HG03095 (cell line): ENCODE measurements around the gene CCDC137.
A peak's percentile ranks its signal among the peaks of the same experiment; 100 is the strongest.
"Not testable (repeated sequence)": the region's sequence is repeated elsewhere in the genome, so short reads cannot be mapped to it uniquely, and the experiment has no call there.

ENCODE experiments used
- ATAC-seq: cut with Tn5 transposase; IDR thresholded peaks from one replicate; pipeline ENCODE4 v1.9.1; 2021; ENCODE audit warnings: moderate library complexity; ENCODE audit not compliant: unreplicated experiment

CCDC137 gene, protein sequence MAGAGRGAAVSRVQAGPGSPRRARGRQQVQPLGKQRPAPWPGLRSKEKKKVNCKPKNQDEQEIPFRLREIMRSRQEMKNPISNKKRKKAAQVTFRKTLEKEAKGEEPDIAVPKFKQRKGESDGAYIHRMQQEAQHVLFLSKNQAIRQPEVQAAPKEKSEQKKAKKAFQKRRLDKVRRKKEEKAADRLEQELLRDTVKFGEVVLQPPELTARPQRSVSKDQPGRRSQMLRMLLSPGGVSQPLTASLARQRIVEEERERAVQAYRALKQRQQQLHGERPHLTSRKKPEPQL

DNA sequence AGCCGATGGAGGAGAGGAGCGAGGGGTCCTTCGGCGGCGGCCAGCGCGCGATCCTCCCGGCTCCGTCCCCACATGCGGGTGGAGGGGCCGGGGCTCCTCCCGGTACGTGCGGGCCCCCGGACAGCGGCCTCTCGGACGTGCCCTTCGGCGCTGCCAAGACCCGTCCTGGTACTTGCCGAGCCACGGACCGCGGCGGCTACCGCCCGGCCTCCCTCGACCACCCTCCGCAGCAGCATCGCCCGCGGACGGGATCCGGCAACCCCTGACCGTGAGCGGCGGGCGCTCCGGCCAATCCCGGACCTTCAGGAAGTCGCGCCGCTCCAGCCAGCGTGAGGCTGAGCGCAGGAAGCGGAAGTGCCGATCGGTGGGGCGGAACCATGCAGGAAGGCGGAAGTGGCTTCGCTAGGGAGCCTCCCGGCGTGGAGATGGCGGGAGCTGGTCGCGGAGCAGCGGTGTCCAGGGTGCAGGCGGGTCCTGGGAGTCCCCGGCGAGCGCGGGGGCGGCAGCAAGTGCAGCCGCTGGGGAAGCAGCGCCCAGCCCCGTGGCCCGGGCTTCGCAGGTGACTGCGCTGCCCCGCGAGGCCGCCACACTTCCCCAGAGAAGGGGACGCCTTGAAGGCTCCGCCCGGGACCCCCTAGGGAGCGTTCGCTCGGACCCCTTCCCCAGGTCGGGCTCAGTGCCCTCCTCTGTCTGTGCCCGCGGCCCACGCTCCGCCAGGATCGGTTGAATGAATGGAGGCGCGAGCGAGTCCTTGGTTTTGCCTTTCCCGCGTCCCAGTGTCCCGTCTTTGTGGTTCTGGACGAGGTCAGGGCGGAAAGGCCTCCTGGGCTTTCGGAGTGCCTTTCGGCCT, at the start of gene CCDC137, which contains the start of gene OXLD1:
Gene CCDC137, plus strand, starts transcription at position 396 of the 850 bp plus-strand sequence. Its CDS starts 30 bp downstream, at position 426.
Gene OXLD1, minus strand, starts transcription at position 264 of the 850 bp plus-strand sequence. Its CDS starts 28 bp downstream, at position 236.
- ATAC-seq = peak; percentile 88

DNA sequence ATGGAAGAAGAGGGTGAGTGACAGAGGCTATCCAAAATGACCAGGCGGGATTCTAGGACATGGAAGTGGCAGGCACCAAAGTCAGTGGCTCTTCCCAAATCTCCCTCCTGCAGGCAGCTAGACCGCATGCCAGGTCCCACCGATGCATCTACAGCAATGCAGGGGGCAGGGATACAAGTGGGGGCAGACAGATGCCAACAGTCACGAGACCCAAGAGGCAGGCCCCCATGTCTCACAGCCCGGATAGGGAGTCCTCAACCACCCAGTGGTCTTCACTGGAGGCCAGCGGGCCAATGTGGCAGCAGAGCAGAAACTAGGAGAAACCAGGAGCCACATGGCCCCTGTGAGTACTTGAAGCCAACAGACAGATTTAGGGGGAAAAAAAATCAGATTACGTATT, 49.7 kb upstream of the CCDC137 start:
- no peak for ATAC-seq

DNA sequence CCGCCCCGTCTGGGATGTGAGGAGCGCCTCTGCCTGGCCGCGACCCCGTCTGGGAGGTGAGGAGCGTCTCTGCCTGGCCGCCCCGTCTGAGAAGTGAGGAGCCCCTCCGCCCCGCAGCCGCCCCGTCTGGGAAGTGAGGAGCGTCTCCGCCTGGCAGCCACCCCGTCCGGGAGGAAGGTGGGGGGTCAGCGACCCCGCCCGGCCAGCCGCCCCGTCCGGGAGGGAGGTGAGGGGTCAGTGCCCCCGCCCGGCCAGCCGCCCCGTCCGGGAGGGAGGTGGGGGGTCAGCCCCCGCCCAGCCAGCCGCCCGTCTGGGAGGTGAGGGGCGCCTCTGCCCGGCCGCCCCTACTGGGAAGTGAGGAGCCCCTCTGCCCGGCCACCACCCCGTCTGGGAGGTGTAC, 48.2 kb upstream of the CCDC137 start:
- ATAC-seq = not testable (repeated sequence)

DNA sequence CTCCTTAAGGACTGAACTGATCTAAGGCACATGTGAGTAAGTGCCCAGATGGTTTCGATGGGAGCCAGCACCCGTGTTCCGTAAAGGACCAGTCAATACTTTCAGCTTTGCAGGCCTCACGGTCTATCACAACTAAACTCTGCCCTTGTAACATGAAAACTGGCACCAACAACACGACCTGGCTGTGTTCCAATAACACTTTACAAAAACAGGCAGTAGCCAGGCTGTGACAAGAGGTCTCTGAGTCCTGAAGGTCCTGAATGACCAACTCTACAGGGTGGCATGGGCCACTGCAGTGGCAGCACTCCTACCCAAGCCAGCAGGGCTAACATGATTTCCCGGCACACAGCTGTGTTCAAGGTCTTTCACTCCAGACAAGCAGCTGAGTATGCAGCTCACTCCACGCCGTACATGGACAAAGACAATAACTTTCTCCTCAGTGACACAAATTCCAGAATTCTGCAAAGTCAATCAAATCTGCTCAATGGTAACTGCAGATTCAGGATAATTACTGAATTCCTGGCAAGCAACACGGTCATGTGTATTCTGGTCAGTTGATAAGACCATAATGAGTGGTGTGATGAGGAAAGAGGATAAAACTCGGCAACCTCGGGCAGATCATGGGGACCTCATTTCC, 44.9 kb upstream of the CCDC137 start:
- no peak for ATAC-seq

DNA sequence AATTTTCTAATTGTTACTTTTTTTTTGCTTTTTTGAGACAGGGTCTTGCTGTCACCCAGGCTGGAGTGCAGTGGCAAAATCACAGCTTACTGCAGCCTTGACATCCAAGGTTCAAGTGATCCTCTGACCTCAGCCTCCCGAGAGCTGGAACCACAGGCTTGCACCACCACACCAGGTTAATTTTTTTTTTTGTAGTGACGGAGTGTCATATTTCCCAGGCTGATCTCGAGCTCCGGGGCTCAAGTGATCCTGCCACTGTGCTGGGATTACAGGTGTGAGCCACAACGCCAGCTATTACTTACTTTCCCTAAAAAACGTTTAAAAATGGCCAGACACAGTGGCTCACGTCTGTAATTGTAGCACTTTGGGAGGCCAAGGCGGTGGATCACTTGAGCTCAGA, 36.3 kb upstream of the CCDC137 start:
- ATAC-seq = no peak

DNA sequence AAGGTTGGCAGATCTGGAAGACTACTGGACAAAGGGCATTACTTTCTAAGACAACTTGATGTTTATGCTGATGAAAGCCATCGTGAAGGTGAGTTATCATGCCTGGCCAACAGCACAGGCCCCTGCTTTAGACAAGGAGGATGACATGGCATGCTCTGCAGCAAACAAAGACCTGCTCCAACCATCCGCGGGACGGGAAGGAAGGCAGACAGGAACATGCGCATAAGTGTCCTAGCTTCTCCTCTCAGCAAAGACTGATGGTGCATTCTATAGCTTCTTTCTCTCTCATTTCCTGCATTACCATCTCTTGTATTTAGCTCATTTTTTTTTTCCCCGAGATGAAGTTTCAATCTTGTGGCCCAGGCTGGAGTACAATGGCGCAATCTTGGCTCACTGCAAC, 35.1 kb upstream of the CCDC137 start:
- ATAC-seq = no peak

DNA sequence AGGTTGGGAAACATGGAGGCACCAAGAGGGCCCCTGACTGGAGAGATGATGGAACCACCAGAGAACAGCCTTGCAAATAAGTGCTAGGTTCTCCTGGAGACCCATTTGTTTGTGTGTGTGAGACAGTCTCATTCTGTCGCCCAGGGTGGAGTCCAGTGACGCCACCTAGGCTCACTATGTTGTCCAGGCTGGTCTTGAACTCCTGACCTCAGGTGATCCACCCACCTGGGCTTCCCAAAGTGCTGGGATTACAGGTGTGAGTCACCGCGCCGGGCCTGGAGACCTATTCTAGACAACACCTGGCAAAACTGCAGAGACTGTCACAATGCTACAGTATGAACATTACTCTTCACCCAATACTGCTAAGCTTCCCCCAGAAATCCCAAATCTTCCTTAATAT, 31.1 kb upstream of the CCDC137 start:
- ATAC-seq = no peak

DNA sequence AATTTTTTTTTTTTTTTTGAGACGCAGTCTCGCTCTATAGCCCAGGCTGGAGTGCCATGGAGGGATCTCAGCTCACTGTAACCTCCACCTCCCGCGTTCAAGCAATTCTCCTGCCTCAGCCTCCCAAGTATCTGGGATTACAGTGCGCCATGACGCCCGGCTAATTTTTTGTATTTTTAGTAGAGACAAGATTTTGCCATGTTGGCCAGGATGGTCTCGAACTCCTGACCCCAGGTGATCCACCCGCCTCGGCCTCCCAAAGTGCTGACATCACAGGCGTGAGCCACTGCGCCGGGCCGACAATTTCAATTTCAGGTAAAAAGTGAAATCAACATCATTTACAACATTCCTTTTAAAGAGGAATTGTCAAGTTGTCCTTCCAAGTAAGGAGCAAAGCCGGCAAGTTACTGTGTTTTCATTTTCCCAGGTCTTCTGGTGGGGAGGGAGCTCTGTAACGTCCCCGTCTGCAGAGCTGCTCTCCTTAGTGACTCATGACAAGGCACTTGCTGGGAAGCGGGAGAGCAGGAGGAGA, 30.5 kb upstream of the CCDC137 start:
- ATAC-seq = peak; percentile 12

DNA sequence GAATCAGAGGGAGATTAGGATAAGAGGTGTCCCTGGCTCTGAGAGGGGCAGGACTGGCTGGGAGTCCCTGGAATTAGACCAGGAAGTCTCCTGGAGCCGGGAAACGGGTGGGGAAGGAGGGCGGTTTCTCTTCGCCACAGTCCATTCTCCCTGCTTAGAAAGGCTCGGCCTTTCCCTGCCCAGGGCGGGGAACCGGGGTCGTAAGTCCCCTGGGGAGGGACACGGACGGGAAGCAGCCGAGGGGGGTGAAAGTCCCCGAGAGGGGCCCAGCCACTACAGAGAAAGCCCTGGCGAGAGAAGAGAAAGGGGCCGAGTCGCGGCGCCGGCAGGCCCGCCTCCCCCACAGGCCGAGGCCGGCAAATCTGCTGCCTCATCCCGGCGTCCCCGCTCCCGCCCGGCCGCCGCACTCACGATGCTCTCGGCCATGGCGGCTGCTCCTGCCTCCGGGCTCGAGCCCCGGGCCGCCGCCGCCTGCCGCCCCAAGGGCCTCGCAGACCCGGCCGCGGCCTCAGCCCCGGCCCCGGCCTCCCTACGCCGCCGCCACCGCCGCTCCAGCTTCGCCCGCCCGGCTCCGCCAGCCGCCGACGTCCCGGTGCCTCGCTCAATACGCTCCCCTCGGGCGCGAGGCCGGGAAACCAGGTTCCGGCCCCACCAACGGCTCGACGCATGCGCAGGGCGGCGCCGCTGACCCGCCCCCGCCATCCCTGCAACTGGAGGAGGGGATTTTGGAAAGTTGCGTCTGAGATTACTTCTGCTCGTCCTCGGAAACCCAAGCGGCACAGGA, 29.8 kb upstream of the CCDC137 start, which contains the start of the genes NPLOC4 and TSPAN10:
Gene NPLOC4, minus strand, starts transcription at position 608 of the 784 bp plus-strand sequence. Its CDS starts 182 bp downstream, at position 426.
Gene TSPAN10, plus strand, starts transcription at position 692 of the 784 bp plus-strand sequence. CDS start 5,217 bp downstream, outside the sequence.
- peak; percentile 65 for ATAC-seq

DNA sequence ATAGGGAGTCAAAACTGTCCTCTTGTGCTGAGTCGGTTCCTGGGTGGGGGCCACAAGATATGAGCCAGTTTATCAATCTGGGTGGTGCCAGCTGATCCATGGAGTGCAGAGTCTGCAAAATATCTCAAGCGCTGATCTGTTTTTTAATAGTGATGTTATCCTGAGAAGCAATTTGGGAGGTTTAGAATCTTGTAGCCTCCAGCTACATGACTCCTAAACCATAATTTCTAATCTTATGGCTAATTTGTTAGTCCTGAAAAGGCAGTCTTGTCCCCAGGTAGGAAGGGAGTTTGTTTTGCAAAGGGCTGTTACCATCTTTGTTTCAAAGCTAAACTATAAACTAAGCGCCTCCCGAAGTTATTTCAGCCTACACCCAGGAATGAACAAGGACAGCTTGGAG, 27.9 kb upstream of the CCDC137 start:
- no peak for ATAC-seq

DNA sequence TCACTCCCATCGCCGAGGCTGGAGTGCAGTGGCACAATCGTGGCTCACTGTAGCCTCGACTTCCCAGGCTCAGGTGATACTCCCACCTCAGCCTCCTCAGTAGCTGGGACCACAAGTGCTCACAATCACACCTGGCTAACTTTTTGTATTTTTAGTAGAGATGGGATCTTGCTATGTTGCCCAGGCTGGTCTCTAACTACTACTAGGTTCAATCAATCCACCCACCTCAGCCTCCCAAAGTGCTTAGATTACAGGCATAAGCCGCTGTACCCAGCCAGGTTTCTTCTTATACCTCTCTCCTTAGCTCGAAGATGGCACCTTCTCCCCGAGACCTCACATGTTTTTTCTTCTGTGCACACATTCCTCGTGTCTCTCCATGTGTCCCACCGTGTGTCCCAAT, 26.5 kb upstream of the CCDC137 start:
- no peak for ATAC-seq

DNA sequence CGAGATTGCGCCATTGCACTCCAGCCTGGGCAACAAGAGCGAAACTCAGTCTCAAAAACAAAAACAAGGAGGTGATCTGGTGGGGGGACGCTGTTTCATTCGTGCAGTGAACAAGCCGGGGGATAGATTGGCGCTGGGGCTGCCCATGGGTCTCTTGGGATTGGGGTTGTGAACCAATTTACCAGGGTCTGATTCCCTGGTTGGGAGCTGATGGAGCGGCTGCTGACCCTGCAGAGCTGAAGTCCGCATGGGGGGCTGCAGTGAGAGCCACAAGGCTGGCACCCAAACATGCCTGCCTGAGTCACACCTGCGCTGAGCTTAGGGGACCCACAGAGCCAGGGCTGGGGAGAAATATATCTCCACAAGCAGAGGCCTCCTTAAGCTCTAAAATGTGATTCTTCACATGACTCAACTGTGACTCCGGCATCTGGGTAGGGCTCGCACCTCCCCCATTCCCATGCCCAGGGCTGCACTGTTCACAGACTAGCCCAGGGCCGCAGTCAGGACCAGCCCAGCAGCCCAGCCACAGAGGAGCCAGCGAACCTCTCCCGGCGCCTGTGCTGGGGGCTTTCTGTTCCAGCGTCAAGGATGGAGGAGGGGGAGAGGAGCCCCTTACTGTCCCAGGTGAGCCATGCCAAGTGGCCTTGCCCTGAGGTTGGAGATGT, 24.6 kb upstream of the CCDC137 start:
- ATAC-seq = no peak

DNA sequence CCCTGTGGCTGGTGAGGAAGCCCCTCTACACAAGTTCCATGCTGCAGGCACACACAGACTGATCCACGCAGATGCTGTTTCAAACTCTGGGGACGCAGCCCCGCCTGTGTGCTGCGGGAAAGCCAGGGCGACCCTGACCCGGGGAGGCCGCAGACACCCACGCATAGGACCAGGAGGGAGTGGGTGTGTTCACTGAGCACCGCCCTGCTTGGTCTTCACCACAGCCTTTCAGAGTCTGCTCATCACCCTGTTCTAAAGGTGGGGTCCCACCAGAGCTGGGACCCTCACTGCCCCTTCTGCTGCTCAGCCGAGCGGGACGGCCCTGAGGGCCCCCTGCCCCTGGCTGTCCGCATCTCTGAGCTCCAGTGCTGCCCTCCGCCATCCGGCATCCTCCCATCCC, 22.0 kb upstream of the CCDC137 start:
- no peak for ATAC-seq

DNA sequence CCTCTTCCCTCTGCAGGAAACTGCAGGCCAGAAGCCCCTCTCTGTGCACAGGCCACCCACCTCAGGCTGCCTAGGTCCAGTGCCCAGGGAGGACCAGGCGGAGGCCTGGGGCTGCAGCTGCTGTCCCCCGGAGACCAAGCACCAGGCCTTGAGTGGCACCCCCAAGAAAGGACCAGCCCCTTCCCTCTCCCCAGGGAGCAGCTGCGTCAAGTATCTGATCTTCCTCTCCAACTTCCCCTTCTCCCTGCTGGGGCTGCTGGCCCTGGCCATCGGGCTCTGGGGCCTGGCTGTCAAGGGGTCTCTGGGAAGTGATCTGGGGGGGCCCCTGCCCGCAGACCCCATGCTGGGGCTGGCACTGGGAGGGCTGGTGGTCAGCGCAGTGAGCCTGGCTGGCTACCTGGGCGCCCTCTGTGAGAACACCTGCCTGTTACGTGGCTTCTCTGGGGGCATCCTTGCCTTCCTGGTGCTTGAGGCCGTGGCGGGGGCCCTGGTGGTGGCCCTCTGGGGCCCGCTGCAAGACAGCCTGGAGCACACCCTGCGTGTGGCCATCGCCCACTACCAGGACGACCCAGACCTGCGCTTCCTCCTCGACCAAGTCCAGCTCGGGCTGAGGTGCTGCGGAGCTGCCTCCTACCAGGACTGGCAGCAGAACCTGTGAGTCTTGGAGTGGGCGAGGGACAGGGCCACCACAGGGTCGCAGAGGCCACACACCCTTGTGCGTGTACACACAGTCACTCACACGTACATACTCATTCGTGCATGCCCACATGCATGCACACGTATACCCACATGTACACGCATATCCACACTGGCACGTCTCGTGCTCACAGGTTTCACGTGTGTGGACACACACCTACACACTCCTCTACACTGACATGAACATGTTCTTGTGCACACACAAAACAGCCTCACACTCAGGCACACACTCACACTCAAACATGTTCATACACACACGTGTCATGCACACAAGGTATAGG, 21.3 kb upstream of the CCDC137 start:
- ATAC-seq = no peak

DNA sequence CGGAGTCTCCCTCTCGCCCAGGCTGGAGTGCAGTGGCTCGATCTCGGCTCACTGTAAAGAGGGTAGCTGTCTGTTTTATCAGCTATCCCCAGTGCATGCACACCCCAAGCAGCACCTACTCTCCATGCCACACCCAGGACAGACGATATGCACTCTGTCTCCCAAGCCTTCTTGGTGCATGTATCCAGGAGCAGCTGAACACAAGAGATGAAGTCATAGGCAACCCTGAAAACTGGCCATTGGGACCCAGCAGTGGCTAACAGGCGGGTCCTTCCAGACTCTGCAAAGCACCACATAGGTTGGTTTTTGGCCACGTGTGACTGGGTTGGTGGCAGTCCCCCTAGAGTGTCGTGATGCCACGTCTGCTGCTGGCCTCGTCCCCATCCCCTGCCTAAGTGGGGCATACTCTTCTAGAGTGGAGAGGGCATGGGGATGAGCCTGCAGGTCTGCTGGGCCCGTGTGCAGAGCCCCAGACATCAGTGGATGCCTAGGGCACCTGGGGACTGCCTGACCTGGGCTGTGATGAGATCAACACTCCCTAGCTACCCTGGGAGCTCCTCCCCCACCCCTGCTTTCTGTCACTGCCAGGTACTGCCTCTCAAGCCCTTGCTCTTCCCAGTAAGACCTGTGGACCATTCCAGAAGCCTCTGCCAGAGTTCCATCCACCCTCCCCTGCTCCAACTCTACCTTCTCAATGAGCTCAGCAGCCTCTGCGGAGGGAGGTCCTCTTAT, 19.5 kb upstream of the CCDC137 start:
- ATAC-seq = no peak

DNA sequence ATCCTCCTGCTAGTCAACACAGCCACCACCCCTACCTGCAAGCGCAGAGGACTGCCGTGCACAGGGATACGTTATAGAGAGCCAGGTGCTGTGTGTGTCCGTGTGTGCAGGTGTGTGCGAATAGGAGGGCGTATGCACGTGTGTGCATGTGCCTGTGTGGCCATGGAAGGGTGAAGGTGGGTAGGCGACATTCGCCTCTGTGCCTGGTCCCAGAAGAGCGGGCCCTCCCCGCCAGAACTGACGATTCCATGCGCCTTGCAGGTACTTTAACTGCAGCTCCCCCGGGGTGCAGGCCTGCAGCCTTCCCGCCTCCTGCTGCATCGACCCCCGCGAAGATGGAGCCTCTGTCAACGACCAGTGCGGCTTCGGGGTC, 18.9 kb upstream of the CCDC137 start:
- ATAC-seq = no peak

DNA sequence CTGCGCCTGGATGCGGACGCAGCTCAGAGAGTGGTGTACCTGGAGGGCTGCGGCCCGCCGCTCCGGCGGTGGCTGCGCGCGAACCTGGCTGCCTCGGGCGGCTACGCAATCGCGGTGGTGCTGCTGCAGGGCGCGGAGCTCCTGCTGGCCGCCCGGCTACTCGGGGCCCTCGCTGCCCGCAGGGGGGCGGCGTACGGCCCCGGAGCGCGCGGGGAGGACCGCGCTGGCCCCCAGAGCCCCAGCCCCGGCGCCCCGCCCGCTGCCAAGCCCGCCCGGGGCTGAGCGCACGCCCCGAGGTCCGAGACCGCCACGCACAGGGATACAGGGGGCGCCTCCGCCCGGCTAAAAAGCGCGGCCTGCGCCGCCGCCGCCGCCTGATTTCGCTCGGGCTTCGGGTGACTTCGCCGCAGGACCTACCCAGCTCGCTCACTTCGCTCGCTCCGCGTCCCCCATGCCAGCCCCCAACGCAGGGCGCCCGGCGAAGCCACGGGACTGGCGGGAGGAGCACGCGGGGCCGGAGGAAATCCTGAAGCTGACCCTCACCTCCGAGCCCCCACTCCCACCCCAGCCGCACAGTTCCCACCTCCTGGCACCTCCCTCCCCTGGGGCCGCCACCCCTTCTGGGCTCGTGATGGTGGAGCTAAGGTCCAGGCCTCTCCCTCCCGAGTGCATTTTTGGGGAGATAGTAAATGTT, 18.4 kb upstream of the CCDC137 start:
- no peak for ATAC-seq
